ENCODE measurements around the gene DMKN. TPM values are rescaled to one million over a fixed set of nuclear protein-coding genes. Genes with fewer than 3 reads are reported as not detected.
A peak's percentile ranks its signal among the peaks of the same experiment; 100 is the strongest.

The DMKN gene
- total and polyA plus RNA-seq, 4 donors = 1.4 to 9.4 (median 2.4) TPM

DNA sequence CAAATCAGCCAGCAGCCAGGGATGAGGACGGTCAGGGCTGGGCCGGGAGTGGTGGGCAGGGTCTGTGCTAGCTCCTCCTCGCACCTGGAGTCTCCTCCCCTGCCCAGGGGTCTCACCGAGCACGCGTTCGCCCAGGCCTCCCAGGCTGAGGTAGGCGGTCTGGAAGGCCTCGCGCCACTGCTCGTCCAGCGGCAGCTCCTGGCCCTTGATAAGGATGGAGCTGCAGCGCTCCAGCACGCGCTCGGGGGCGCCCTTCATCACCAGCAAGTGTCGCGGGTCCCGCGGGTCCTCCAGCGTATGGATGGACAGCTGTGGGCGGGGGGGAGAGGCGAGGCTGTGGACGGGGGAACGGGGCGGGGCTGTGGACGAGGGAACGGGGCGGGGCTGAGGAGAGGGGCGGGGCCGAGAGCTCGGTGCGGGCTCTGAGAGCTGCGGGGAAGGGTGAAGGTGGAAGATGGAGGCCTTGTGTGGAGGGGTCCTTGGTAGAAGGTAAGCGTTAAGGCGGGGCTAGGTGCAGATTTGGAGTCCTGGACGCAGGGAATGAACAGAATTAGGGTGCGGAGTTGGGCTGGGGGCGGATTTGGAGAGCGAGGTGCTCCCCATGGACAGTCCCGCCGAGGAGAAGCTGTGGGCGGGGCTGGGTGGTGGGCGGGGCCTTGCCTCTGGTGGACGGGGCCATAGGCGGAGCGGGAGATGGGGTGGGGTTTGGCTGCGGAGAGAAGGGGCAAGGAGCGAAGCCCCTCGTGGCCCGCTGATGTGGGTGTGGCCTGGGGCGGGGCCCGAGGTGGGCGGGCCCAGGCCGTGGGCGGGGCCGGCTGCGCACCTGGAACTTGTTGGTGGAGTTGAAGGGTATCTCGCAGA, 44.3 kb upstream of the DMKN start:
- Histone ChIP-seq H3K36me3 (ENCODE audit: control insufficient read depth in 4 of 4, insufficient read depth in 3 of 4, low read depth in 1 of 4, low read length in 3 of 4) (no peaks in the 10 kb centered on the region), H3K9ac (ENCODE audit: low read depth in 1 of 2, low read length in 2 of 2) (no peak overlapping the region), H3K9me3 (ENCODE audit: control insufficient read depth in 4 of 4, low read length in 3 of 4) (no peaks in the 10 kb centered on the region), H3K27ac (ENCODE audit: low read depth in 1 of 2, low read length in 2 of 2) (no peak overlapping the region), H3K4me1 (ENCODE audit: control insufficient read depth in 4 of 4, insufficient read depth in 4 of 4, low read length in 3 of 4) (peaks cover 0 to 7% (median 4%) of the 10 kb centered on the region in 4 donors), H3K27me3 (ENCODE audit: control insufficient read depth in 4 of 4, insufficient read depth in 4 of 4, low read length in 3 of 4) (peaks cover 0 to 4% (median 3%) of the 10 kb centered on the region in 4 donors), H3K4me3 (ENCODE audit: low read depth in 1 of 3, low read length in 3 of 3) (peak overlapping the region in 1 of 3 donors; percentile 19)
- peak; percentile 76 for DNase-seq (ENCODE audit: low spot score)
- WGBS = 9% methylated on average over 60 of the region's 60 CpGs
- no peak for TF ChIP-seq EGR1 (IDR thresholded peaks at IDR 0.05; ENCODE audit: low read depth in 2 of 2)
- TF ChIP-seq, protein P1, sequence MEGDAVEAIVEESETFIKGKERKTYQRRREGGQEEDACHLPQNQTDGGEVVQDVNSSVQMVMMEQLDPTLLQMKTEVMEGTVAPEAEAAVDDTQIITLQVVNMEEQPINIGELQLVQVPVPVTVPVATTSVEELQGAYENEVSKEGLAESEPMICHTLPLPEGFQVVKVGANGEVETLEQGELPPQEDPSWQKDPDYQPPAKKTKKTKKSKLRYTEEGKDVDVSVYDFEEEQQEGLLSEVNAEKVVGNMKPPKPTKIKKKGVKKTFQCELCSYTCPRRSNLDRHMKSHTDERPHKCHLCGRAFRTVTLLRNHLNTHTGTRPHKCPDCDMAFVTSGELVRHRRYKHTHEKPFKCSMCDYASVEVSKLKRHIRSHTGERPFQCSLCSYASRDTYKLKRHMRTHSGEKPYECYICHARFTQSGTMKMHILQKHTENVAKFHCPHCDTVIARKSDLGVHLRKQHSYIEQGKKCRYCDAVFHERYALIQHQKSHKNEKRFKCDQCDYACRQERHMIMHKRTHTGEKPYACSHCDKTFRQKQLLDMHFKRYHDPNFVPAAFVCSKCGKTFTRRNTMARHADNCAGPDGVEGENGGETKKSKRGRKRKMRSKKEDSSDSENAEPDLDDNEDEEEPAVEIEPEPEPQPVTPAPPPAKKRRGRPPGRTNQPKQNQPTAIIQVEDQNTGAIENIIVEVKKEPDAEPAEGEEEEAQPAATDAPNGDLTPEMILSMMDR (IDR thresholded peaks at IDR 0.05; ENCODE audit: low read depth, low read length, missing input control) = no peak
- TF ChIP-seq NR2F2 (IDR thresholded peaks at IDR 0.05) = no peak
- no peak for TF ChIP-seq HNF4A (conservative IDR thresholded peaks at IDR 0.05)
- no peak for TF ChIP-seq FOXA1 (IDR thresholded peaks at IDR 0.05)
- no peak for TF ChIP-seq YY1 (IDR thresholded peaks at IDR 0.05)
- TF ChIP-seq, protein P2, sequence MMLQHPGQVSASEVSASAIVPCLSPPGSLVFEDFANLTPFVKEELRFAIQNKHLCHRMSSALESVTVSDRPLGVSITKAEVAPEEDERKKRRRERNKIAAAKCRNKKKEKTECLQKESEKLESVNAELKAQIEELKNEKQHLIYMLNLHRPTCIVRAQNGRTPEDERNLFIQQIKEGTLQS (IDR thresholded peaks at IDR 0.05) = no peak

DNA sequence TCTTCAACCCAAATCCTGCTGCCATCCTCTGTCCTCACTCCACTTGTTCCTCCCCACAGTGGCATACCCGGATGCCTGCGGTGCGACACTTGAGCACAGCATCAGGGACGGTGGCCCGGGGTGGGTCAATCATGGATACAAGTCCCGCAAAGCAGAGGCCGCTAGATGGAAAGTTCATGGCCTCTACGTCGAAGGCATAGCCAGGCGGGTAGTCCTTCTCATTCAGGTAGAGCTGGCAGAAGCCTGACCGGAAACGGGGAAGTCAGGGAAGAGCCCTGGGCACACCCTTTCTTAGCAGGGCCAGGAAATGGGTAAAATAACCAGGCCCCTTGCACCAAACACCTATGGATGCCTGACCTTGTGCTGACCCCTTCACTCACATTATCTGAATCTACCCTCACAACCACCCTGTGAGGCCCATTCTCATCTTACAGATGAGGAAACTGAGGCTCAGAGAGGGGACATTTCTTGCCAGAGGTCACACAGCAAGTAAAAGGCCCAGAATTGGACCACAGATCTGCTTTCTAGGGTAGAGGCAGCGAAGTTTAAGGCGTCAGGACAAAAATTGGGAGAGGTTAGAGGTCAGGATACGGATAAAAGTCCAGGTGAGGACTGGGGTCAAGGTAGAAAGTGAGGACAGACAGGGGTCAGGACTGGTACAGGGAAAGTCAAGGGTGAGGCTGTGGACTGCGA, 43.5 kb upstream of the DMKN start:
- Histone ChIP-seq H3K36me3 (ENCODE audit: control insufficient read depth in 4 of 4, insufficient read depth in 3 of 4, low read depth in 1 of 4, low read length in 3 of 4) (no peaks in the 10 kb centered on the region), H3K27me3 (ENCODE audit: control insufficient read depth in 4 of 4, insufficient read depth in 4 of 4, low read length in 3 of 4) (peaks cover 0 to 4% (median 3%) of the 10 kb centered on the region in 4 donors), H3K4me3 (ENCODE audit: low read depth in 1 of 3, low read length in 3 of 3) (no peak overlapping the region), H3K27ac (ENCODE audit: low read depth in 1 of 2, low read length in 2 of 2) (no peak overlapping the region), H3K9me3 (ENCODE audit: control insufficient read depth in 4 of 4, low read length in 3 of 4) (no peaks in the 10 kb centered on the region), H3K9ac (ENCODE audit: low read depth in 1 of 2, low read length in 2 of 2) (no peak overlapping the region), H3K4me1 (ENCODE audit: control insufficient read depth in 4 of 4, insufficient read depth in 4 of 4, low read length in 3 of 4) (peaks cover 0 to 7% (median 4%) of the 10 kb centered on the region in 4 donors)
- WGBS = 89% methylated on average over 16 of the region's 16 CpGs
- DNase-seq (ENCODE audit: low spot score) = no peak
- no peak for TF ChIP-seq TAF1 (conservative IDR thresholded peaks at IDR 0.05)
- no peak for TF ChIP-seq HNF4A (conservative IDR thresholded peaks at IDR 0.05)
- TF ChIP-seq EGR1 (IDR thresholded peaks at IDR 0.05; ENCODE audit: low read depth in 2 of 2) = no peak
- TF ChIP-seq, protein P2 (IDR thresholded peaks at IDR 0.05) = no peak
- no peak for TF ChIP-seq RAD21 (IDR thresholded peaks at IDR 0.05)
- TF ChIP-seq, protein P3, sequence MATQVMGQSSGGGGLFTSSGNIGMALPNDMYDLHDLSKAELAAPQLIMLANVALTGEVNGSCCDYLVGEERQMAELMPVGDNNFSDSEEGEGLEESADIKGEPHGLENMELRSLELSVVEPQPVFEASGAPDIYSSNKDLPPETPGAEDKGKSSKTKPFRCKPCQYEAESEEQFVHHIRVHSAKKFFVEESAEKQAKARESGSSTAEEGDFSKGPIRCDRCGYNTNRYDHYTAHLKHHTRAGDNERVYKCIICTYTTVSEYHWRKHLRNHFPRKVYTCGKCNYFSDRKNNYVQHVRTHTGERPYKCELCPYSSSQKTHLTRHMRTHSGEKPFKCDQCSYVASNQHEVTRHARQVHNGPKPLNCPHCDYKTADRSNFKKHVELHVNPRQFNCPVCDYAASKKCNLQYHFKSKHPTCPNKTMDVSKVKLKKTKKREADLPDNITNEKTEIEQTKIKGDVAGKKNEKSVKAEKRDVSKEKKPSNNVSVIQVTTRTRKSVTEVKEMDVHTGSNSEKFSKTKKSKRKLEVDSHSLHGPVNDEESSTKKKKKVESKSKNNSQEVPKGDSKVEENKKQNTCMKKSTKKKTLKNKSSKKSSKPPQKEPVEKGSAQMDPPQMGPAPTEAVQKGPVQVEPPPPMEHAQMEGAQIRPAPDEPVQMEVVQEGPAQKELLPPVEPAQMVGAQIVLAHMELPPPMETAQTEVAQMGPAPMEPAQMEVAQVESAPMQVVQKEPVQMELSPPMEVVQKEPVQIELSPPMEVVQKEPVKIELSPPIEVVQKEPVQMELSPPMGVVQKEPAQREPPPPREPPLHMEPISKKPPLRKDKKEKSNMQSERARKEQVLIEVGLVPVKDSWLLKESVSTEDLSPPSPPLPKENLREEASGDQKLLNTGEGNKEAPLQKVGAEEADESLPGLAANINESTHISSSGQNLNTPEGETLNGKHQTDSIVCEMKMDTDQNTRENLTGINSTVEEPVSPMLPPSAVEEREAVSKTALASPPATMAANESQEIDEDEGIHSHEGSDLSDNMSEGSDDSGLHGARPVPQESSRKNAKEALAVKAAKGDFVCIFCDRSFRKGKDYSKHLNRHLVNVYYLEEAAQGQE (IDR thresholded peaks at IDR 0.05) = no peak
